Jurkat, Clone E6-1 (cell line): ENCODE results near the gene GAMT.

Source experiments
- DNase-seq: peaks from one replicate; pipeline ENCODE4 v3.0.0-alpha.2; 2011; ENCODE audit warnings: low read depth, low spot score
- H3K4me3 ChIP-seq: 2 replicates; pipeline ENCODE4 v1.5.1; 2011; ENCODE audit warnings: mild to moderate bottlenecking, low read length, control low read depth, moderate library complexity

Gene GAMT

GRCh38 chr19:1357531-1358109 is 43.7 kb downstream of the GAMT start:
- H3K4me3 ChIP-seq: no peak overlapping the region
- DNase-seq: no peak

GRCh38 chr19:1356508-1356865 is 44.9 kb downstream of the GAMT start:
- DNase-seq: no peak
- no peak overlapping the region for H3K4me3 ChIP-seq

GRCh38 chr19:1355568-1356507 is 45.5 kb downstream of the GAMT start:
- peak overlapping the region; percentile 72 for H3K4me3 ChIP-seq
- no peak for DNase-seq

GRCh38 chr19:1354970-1355567 is 46.3 kb downstream of the GAMT start:
- H3K4me3 ChIP-seq: peak overlapping the region; percentile 72
- DNase-seq: no peak

- H3K4me3 ChIP-seq: no peak overlapping the region
- no peak for DNase-seq
Measured at GRCh38 chr19:1353144-1353543, 48.2 kb downstream of the GAMT start.

GRCh38 chr19:1351381-1351851 is 49.9 kb downstream of the GAMT start:
- DNase-seq: no peak

GRCh38 chr19:1350867-1351266 is 50.5 kb downstream of the GAMT start:
- H3K4me3 ChIP-seq: no peak overlapping the region
- no peak for DNase-seq

More at GRCh38 chr19:1351381-1351851, 49.9 kb downstream of the GAMT start:
- no peak overlapping the region for H3K4me3 ChIP-seq

- DNase-seq: no peak
- no peak overlapping the region for H3K4me3 ChIP-seq
Measured at GRCh38 chr19:1349211-1349610, 52.1 kb downstream of the GAMT start.
